GM11168 (cell line): ENCODE measurements around the gene KLHL10.

Source experiments
- in situ Hi-C: fragments of 300-500 bp; cut with MboI; formaldehyde crosslinking; loops from one replicate; pipeline ENCODE4 v1.12.0; 2022; ENCODE audit warnings: low sequenced_read_pairs; ENCODE audit not compliant: unreplicated experiment

KLHL10 gene

DNA sequence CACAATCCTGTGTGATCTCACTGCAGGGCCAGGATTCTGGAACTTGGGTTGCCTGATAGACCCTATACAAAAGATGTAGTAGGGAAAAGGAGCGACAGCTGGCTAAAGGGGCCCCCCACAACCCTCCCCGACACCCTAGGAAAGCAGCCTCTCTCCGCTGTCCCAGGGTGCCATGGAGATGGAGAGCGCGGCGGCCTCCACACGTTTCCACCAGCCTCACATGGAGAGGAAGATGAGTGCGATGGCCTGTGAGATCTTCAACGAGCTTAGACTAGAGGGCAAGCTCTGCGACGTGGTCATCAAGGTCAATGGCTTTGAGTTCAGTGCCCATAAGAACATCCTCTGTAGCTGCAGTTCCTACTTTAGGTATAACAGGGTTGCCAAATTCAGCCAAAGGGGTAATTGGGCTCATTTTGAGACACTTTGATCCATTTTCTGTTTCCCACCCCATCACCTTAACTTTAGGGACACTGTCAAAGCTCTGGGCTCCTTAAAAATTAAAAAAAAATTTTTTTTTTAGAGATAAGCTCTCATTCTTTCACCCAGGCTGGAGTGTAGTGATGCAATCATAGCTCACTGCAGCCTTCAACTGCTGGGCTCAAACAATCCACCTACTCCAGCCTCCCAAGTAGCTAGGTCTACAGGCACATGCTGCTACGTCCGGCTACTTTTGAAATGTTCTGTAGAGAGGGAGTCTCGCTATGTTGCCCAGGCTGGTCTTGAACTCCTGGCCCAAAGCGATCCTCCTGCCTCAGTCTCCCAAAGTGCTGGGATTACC lies at the start of gene KLHL10:
TSS of gene KLHL10 (plus strand) at position 65 of the 778 bp plus-strand sequence. CDS start at position 173, 108 bp downstream.
- in situ Hi-C loops, result no loop called here

- in situ Hi-C loops, result no loop called here
Measured at GRCh38 chr17:41792845-41793783, 44.5 kb upstream of the KLHL10 start.

- in situ Hi-C loops, result no loop called here
Measured at GRCh38 chr17:41793784-41794539, 43.7 kb upstream of the KLHL10 start.

GRCh38 chr17:41794540-41794975 lies 43.1 kb upstream of the KLHL10 start:
- in situ Hi-C loops, result no loop called here

DNA sequence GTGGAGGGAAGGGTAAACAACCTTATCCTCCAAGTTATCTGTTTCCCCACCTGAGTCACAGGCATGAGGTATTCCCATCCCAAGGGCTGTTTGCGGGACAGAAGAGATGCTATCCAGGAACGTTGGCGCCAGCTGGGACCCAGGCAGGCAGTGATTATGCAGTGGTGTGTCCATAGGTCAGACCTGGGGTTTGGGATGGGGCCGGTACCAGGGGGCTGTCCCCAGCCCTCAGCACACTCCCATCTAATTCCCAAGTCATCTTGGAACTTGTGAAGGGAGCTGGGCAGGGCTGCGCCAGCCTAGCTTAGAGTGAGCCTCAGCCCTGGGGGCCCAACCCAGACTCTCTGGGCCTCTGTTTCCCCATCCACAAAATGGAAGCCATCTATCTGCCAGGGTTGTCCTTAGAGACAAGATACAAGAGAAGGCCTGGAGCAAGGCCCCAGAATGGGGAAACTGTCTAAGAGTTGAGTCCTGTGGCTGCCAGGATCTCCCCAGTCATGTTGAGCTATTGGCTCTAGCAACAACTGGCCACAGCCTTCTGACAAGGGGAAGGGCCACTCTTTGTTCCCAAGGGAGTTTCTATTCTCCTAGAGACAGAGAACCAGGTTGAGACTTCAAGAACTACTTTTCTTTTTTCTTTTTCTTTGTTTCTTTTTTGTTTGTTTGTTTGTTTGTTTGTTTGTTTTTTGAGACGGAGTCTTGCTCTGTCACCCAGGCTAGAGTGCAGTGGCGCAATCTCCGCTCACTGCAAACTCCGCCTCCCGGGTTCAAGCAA lies 41.3 kb upstream of the KLHL10 start:
- in situ Hi-C loops, result loop anchor here (5.0 kb wide), 1 partner anchor 49 kb away; no protein-coding TSS in a partner anchor

DNA sequence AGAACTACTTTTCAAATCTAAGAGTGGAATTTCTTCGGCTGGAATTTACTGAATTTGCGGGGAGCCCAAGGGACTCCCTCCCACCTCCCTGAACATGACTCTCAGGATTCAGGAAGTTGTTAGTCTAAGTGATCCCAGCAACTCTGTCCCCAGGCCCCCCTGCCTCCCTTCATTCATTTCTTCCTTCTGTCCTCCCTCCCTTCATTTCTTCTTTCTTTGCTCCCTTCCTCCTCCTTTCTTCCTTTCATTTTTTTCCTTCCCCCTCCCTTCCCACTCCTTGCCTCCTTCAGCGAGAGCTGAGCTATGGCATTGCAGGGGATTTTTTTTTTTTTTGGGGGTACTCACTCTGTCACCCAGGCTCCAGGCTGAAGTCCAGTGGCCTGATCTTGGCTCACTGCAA lies 40.2 kb upstream of the KLHL10 start:
- in situ Hi-C loops, result loop anchor here (5.0 kb wide), 1 partner anchor 50 kb away; no protein-coding TSS in a partner anchor

GRCh38 chr17:41799366-41799765 lies 38.3 kb upstream of the KLHL10 start:
- in situ Hi-C loops, result loop anchor here (5.0 kb wide), 1 partner anchor 52 kb away; no protein-coding TSS in a partner anchor

DNA sequence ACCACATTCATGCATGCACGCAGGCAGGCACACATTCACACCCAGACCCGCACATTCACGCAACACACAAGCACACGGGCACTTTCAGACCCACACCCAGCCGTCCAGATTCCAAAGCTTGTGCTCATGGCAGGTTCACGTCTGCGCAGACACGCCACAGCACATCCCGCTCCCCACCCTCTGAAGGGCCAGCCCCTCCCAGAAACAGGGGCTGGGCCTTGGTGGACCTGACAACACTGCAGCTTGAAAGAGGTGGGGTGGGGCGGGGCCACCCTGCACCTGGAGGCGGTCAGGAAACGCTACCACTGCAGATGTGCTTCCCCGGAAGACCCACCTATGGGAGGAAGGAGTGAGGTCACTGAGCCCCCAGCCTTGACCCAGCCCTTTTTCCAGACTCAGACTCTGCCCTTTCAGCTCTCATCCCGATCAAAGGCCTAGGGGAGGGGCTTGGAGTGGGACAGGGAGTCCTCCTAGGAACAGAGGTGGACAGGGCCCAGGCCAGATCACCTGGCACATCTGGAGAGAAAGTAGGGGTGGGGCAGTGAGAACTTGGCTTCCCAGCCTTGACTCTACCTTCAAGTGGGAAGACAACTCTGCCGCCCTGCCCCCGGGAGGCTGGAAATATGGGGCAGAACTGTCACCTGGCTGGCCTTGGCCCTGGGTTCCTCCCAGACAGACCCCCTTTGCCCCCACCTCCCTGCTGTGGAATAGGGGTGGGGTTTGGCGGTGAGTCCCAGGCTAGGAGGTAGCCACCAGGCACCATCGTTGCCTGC lies 36.8 kb upstream of the KLHL10 start:
- in situ Hi-C loops, result no loop called here

- in situ Hi-C loops, result no loop called here
Measured at GRCh38 chr17:41801374-41802271, 36.0 kb upstream of the KLHL10 start.

- in situ Hi-C loops, result no loop called here
Measured at GRCh38 chr17:41803049-41804020, 34.3 kb upstream of the KLHL10 start.

- in situ Hi-C loops, result no loop called here
Measured at GRCh38 chr17:41806685-41807445, 30.8 kb upstream of the KLHL10 start.

GRCh38 chr17:41810659-41811548 lies 26.7 kb upstream of the KLHL10 start:
- in situ Hi-C loops, result no loop called here

- in situ Hi-C loops, result no loop called here
Measured at GRCh38 chr17:41811549-41812380, 25.9 kb upstream of the KLHL10 start, which contains the start of gene P3H4. Gene P3H4 (minus strand): TSS chr17:41811949. CDS start chr17:41811915, 34 bp downstream.
